GM18517 (cell line): ENCODE results near the gene LPO.

Source experiments
- ATAC-seq: cut with Tn5 transposase; IDR thresholded peaks from one replicate; pipeline ENCODE4 v1.9.1; 2021; ENCODE audit warnings: mild to moderate bottlenecking, moderate library complexity; ENCODE audit not compliant: unreplicated experiment

The LPO gene

GRCh38 chr17:58315750-58316149 lies 77.4 kb downstream of the LPO start:
- ATAC-seq: no peak

GRCh38 chr17:58316260-58316960 lies 78.0 kb downstream of the LPO start:
- no peak for ATAC-seq

- ATAC-seq: peak; percentile 72
Measured at GRCh38 chr17:58317421-58318064, 79.2 kb downstream of the LPO start.

- no peak for ATAC-seq
Measured at GRCh38 chr17:58318065-58318481, 79.7 kb downstream of the LPO start.
